ENCODE results near the gene TSSK3.

TSSK3 gene

GRCh38 chr1:32400876-32401631 is 38.7 kb downstream of the TSSK3 start:
- peak; percentile 92 for DNase-seq (ENCODE audit: low read depth)

DNA sequence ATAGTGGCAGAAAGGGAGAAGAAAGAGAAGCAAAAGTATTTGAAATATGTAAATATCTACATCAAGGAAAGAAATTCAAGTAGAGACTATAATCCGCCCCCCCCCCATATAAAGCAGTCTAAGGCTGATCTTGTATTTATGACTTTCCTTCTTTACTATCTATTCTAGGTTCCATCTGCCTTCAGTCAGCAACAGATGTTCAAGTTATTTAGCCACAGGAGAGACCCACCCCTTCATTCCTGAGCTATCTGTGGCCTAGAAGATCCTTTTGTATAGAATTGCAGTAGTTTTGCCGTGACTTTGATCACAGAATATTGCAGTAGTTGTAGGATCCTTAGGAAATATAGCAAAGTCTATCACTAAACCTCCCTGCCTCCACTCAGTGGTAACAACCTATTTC is 42.6 kb downstream of the TSSK3 start:
- no peak for DNase-seq (ENCODE audit: low read depth)

DNA sequence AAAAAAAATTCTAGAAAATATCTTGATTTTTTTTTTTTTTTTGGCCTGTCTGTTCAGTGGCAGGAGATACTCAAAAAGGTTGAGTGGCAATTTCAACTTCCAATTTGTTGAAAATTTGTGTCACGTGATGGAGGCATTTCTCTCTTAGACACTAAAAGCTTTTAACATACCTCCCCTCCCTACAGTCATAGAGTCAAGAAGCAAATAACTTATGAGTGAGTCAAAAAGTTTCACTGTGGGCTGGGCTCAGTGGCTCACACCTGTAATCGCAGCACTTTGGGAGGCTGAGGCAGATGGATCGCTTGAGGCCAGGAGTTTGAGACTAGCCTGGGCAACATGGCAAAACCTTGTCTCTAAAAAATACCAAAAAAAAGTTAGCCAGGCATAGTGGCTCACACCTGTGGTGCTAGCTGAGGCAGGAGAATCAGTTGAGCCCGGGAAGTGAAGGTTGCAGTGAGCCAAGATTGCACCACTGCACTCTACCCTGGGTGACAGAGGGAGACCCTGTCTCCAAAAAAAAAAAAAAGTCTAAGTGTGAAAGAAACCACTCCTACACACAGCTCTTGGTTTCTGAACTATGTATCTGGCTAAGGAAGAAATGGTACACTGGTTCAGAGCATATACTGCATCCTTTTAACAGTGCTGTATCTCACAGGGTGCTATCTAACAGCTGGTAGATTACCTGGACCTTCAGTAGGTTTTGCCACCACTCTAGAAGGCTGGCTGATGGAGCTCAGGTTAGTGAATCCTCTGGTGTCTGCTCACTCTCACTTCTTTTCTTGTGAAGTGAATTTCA is 43.5 kb downstream of the TSSK3 start:
- no peak for DNase-seq (ENCODE audit: low read depth)

DNA sequence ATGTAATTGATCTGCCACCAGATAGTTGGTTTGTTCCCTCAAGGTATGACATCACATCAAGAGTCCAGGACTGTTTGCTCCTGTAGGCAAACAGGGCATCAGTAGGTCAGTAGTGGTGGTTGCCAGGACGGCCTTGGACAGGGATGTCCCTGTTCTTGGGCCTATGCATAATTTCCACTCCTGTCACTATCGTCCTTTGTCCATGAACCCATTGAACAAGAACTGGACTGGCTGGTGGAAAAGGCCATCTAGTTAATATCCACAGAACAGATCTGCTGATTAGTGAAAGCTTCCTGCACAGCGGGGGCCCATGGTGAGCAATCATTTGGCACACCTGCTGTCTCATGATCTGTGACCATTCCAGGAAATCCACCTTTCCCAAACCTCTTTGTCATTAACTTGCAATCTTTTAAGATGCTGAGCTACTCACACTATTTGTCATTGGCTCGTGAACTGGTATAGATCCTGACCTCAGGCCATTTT is 44.3 kb downstream of the TSSK3 start:
- DNase-seq (ENCODE audit: low read depth): no peak

DNA sequence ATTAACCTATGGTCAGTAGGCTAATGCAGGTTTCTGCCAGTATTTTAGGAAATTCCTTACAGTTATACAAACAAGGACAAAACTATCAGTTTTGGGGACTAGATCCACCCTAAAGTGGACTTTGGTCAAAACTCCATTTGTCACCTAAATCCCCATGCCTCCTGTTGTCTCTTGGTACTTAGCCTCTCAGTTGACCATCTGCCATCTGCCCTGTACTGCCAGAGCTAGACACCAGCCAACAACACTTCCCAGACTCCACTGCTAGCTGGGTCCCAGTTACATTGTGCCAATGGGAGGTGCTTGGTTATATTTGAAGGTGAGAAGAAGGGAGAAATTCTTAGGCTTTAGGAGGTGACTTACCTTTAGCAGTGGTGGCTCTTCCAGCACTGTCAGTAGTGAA is 48.9 kb downstream of the TSSK3 start:
- DNase-seq (ENCODE audit: low read depth): no peak

DNA sequence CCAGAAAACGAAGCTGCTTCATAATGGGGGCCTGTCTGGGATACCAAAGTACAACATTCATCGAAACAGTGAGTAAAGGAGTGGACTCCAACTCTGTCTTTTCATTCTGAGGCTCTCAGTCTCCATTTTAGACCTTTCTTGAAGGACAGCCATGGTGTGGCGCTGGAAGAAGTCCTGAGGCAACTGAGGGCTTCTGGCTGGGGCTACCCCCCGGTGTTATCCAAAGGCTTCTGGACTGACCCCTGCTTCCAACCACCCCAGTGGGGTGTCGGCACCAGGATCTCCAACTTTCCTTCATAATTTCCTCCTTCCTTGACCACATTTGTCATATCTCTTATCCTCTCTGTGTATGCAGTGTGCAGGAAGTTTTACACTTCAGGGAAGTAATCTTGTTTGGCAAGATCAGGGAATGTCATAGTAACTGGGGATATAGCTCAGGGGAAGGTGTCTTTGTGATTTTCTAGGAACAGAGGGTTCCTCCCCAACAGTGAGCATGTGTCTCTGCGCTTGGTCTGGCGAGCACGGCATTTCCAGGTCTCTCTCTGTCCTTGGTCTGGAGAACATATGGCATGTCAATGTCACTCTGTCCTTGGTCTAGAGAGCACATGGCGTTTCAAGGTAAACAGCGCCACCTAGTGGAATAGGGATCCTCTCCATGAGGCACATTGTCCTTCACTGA is 51.3 kb downstream of the TSSK3 start:
- peak; percentile 85 for DNase-seq (ENCODE audit: low read depth)

All from ELR (cell line).